Neuronal stem cell (in vitro differentiated cells): ENCODE results near the gene TPST2.
A peak's percentile ranks its signal among the peaks of the same experiment; 100 is the strongest.

Experiments used
- DNase-seq: peaks from one replicate; pipeline ENCODE4 v3.0.0-alpha.2; 2013; ENCODE audit warnings: low spot score
- H2AFZ ChIP-seq: one replicate; pipeline ENCODE4 v1.6.1; 2013; ENCODE audit warnings: mild to moderate bottlenecking, low read length, inconsistent platforms
- H2AK5ac ChIP-seq: 2 replicates; pipeline ENCODE4 v1.6.1; 2013; ENCODE audit warnings: low read depth, mild to moderate bottlenecking, inconsistent platforms, low read length, moderate library complexity, mixed read lengths
- H2BK120ac ChIP-seq: 2 replicates; pipeline ENCODE4 v1.6.1; 2013; ENCODE audit warnings: low read depth, mild to moderate bottlenecking, inconsistent platforms, low read length, moderate library complexity, mixed read lengths
- H2BK12ac ChIP-seq: one replicate; pipeline ENCODE4 v1.6.1; 2013; ENCODE audit warnings: low read length, inconsistent platforms
- H2BK15ac ChIP-seq: 2 replicates; pipeline ENCODE4 v1.6.1; 2013; ENCODE audit warnings: mild to moderate bottlenecking, low read length, inconsistent platforms, mixed read lengths
- H2BK5ac ChIP-seq: one replicate; pipeline ENCODE4 v1.6.1; 2013; ENCODE audit warnings: inconsistent platforms, mild to moderate bottlenecking, low read length, moderate library complexity
- H3K14ac ChIP-seq: one replicate; pipeline ENCODE4 v1.6.1; 2013; ENCODE audit warnings: low read length, inconsistent platforms
- H3K18ac ChIP-seq: 2 replicates; pipeline ENCODE4 v1.6.1; 2013; ENCODE audit warnings: low read length, inconsistent platforms
- H3K23ac ChIP-seq: 2 replicates; pipeline ENCODE4 v1.6.1; 2013; ENCODE audit warnings: low read depth, mild to moderate bottlenecking, mixed read lengths, low read length, inconsistent platforms; ENCODE audit not compliant: poor library complexity
- H3K27ac ChIP-seq: replicated peaks from 3 replicates; pipeline ENCODE4 v1.5.1; 2013; ENCODE audit warnings: low read length, inconsistent platforms
- H3K27me3 ChIP-seq, 3 experiments: 2 replicates each; pipeline ENCODE4 v1.6.1; 2013; ENCODE audit warnings: low read length in 3 of 3, mild to moderate bottlenecking in 2 of 3, inconsistent platforms in 1 of 3, low read depth in 1 of 3, mixed read lengths in 1 of 3, moderate library complexity in 1 of 3; ENCODE audit not compliant: control insufficient read depth in 3 of 3, insufficient read depth in 3 of 3
- H3K36me3 ChIP-seq, 2 donors: replicated peaks in 1 of 2; 2 replicates each; pipeline ENCODE4 v1.6.1; 2013; ENCODE audit warnings: low read length in 2 of 2; ENCODE audit not compliant: control insufficient read depth in 2 of 2, insufficient read depth in 2 of 2
- H3K4ac ChIP-seq: 2 replicates; pipeline ENCODE4 v1.6.1; 2013; ENCODE audit warnings: inconsistent platforms, mild to moderate bottlenecking, low read length, moderate library complexity
- H3K4me1 ChIP-seq, 2 donors: 1 replicate in 1 of 2; 2 replicates in 1 of 2; pipeline ENCODE4 v1.6.1; 2013; ENCODE audit warnings: low read length in 2 of 2, low read depth in 1 of 2; ENCODE audit not compliant: control insufficient read depth in 2 of 2, insufficient read depth in 1 of 2
- H3K4me2 ChIP-seq: one replicate; pipeline ENCODE4 v1.6.1; 2013; ENCODE audit warnings: mild to moderate bottlenecking, low read length, inconsistent platforms; ENCODE audit not compliant: insufficient read depth, poor library complexity, severe bottlenecking
- H3K4me3 ChIP-seq, 2 donors: 2 replicates each; pipeline ENCODE4 v1.5.1; 2013; ENCODE audit warnings: low read length in 2 of 2, mild to moderate bottlenecking in 2 of 2, inconsistent platforms in 1 of 2, moderate library complexity in 1 of 2
- H3K79me1 ChIP-seq: one replicate; pipeline ENCODE4 v1.6.1; 2013; ENCODE audit warnings: low read depth, mild to moderate bottlenecking, inconsistent platforms, low read length, moderate library complexity
- H3K9ac ChIP-seq: one replicate; pipeline ENCODE4 v1.6.1; 2013; ENCODE audit warnings: mild to moderate bottlenecking, low read depth, low read length, inconsistent platforms; ENCODE audit not compliant: poor library complexity
- H3K9me3 ChIP-seq, 2 donors: replicated peaks in 1 of 2; 2 replicates each; pipeline versions ENCODE3 to v1.6.1; 2013; ENCODE audit warnings: low read length in 2 of 2, mild to moderate bottlenecking in 2 of 2, inconsistent platforms in 1 of 2, low read depth in 1 of 2, mixed read lengths in 1 of 2, moderate library complexity in 1 of 2; ENCODE audit not compliant: control insufficient read depth in 2 of 2, insufficient read depth in 1 of 2
- H4K8ac ChIP-seq: one replicate; pipeline ENCODE4 v1.6.1; 2013; ENCODE audit warnings: low read depth, mild to moderate bottlenecking, inconsistent platforms, low read length, moderate library complexity
- H4K91ac ChIP-seq: one replicate; pipeline ENCODE4 v1.6.1; 2013; ENCODE audit warnings: low read length, low read depth, mild to moderate bottlenecking, inconsistent platforms; ENCODE audit not compliant: poor library complexity
- WGBS, 2 donors: extraction: QIAGEN DNeasy Blood & Tissue Kit; methylation state at CpG; one replicate each; pipeline ENCODE4 v1.1.7; 2013; ENCODE audit warnings: missing lambda C conversion rate in 2 of 2, mixed read lengths in 1 of 2; ENCODE audit not compliant: insufficient read length in 2 of 2, insufficient replicate concordance in 1 of 2; ENCODE audit errors: extremely low coverage in 2 of 2; 5-methylcytosine and 5-hydroxymethylcytosine counted together

Gene TPST2

DNA sequence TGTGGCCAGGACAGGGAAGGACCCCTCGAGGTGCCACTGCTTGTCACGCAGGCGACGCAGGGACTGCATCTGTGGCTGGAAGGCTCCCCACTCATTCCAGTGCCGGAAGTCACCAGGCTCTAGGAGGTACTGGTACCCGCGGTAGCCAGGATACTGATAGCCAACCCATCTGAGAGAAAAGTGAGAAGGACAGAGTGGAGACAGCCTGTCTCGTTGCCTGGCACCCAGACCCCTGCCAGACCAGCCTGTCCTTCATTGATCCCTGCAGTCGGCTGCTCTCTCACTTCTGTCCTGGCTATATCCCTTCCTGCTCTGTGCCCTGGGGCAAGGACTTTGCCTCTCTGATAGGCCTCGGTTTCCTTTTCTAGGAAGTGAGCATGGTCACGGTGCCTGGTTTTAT, 9.6 kb upstream of the TPST2 start:
- Histone ChIP-seq H2BK5ac (no peak overlapping the region), H2AK5ac (no peak overlapping the region), H4K8ac (no peak overlapping the region), H3K9ac (no peak overlapping the region), H3K27ac (no peak overlapping the region), H3K14ac (no peak overlapping the region), H4K91ac (no peak overlapping the region), H3K4me3 (no peak overlapping the region), H3K79me1 (no peaks in the 10 kb centered on the region), H3K18ac (no peak overlapping the region), H3K4me2 (no peak overlapping the region), H3K27me3 (no peaks in the 10 kb centered on the region), H2BK15ac (no peak overlapping the region), H2BK12ac (no peak overlapping the region), H2BK120ac (no peak overlapping the region), H3K9me3 (no peaks in the 10 kb centered on the region), H2AFZ (no peak overlapping the region), H3K23ac (peak overlapping the region; percentile 12), H3K36me3 (no peaks in the 10 kb centered on the region), H3K4me1 (peaks cover 0 to 6% of the 10 kb centered on the region in 2 donors), H3K4ac (no peak overlapping the region)
- DNase-seq = no peak
- no CpG with 5 or more reads among the region's 11 CpGs for WGBS, 2 donors

DNA sequence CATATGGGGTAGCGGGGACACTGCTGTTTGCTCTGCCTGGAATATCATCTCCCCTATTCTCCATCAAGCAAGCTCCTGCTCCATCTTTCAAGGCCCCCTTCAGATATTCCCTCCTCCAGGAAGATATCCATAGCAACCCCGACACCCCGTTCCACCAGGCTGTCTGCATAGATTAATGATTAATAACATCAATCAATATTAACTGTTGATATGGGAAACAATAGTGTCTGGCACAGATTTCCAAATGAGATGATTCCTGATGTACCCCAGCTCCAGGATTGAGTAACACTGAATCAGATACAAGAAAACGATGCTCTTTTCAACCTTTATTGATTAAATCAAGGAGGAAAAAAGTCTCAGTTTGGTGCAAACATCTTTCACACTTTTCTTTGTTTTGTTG, 7.5 kb upstream of the TPST2 start:
- H2BK15ac ChIP-seq = no peak overlapping the region
- WGBS, 2 donors = no CpG with 5 or more reads among the region's 4 CpGs
- no peaks in the 10 kb centered on the region for H3K79me1 ChIP-seq
- no peak overlapping the region for H3K4ac ChIP-seq
- no peak overlapping the region for H3K4me3 ChIP-seq
- no peak overlapping the region for H4K91ac ChIP-seq
- no peak overlapping the region for H3K9ac ChIP-seq
- no peak overlapping the region for H3K23ac ChIP-seq
- no peak overlapping the region for H2BK5ac ChIP-seq
- no peak overlapping the region for H3K27ac ChIP-seq
- no peak overlapping the region for H2AK5ac ChIP-seq
- H2BK12ac ChIP-seq = no peak overlapping the region
- H2BK120ac ChIP-seq = no peak overlapping the region
- no peak overlapping the region for H3K18ac ChIP-seq
- no peaks in the 10 kb centered on the region for H3K27me3 ChIP-seq
- H3K14ac ChIP-seq = no peak overlapping the region
- no peak overlapping the region for H2AFZ ChIP-seq
- H4K8ac ChIP-seq = no peak overlapping the region
- no peak overlapping the region for H3K4me2 ChIP-seq
- H3K4me1 ChIP-seq = peaks cover 0 to 6% of the 10 kb centered on the region in 2 donors
- no peak for DNase-seq
- no peaks in the 10 kb centered on the region for H3K9me3 ChIP-seq
- no peaks in the 10 kb centered on the region for H3K36me3 ChIP-seq

DNA sequence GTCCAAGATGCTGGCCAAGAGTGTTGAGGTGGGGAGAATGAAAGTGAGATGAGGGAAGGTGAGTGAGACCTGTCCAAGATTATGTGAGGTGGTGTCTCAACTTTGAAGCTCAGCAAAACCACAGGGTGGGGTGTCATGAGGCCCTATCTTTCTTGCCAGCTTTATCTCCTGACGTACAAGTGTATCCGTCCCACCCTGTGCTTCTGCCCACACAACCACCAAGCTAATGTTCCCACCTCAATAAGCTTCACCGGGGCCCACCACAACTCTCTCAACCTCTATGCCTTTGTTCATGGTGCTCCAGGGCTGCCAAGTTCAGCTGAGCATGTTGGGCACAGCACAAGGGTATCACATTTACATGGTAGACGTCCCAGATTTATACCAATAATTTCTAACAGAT, 7.1 kb upstream of the TPST2 start:
- Histone ChIP-seq H2BK15ac (no peak overlapping the region), H3K14ac (no peak overlapping the region), H3K36me3 (no peaks in the 10 kb centered on the region), H3K27me3 (no peaks in the 10 kb centered on the region), H3K23ac (no peak overlapping the region), H2AFZ (no peak overlapping the region), H4K8ac (no peak overlapping the region), H3K18ac (peak overlapping the region; percentile 32), H4K91ac (no peak overlapping the region), H3K4me3 (no peak overlapping the region), H3K9ac (no peak overlapping the region), H3K9me3 (no peaks in the 10 kb centered on the region), H2AK5ac (no peak overlapping the region), H2BK120ac (no peak overlapping the region), H3K27ac (no peak overlapping the region), H3K4me2 (no peak overlapping the region), H3K4me1 (peaks cover 0 to 6% of the 10 kb centered on the region in 2 donors), H3K4ac (no peak overlapping the region), H3K79me1 (no peaks in the 10 kb centered on the region), H2BK12ac (no peak overlapping the region), H2BK5ac (no peak overlapping the region)
- WGBS, 2 donors = no CpG with 5 or more reads among the region's 4 CpGs
- no peak for DNase-seq

DNA sequence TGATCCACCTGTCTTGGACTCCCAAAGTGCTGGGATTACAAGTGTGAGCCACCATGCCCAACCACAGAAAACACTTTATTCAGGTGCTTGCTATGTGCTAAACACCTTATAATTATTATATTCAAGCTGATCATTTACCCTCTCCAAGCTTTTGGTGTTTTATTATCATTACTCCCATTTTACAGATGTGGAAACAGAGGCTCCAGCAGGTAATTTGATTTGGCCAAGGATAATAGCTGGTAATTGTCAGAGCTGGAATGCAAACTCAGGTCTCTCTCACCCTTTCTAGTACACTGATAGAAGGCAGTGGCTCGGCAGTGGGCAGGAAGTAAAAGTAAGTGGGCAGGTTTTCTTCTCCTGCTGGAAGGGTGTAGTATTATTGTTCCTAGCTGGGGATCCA, 3.8 kb upstream of the TPST2 start:
- no CpG with 5 or more reads among the region's 1 CpG for WGBS, 2 donors
- H2BK5ac ChIP-seq = no peak overlapping the region
- no peak overlapping the region for H4K8ac ChIP-seq
- no peak overlapping the region for H3K27ac ChIP-seq
- H2BK120ac ChIP-seq = no peak overlapping the region
- H4K91ac ChIP-seq = no peak overlapping the region
- H3K79me1 ChIP-seq = peaks cover 6% of the 10 kb centered on the region
- no peak overlapping the region for H2BK15ac ChIP-seq
- no peaks in the 10 kb centered on the region for H3K9me3 ChIP-seq
- no peak overlapping the region for H3K9ac ChIP-seq
- no peak overlapping the region for H3K18ac ChIP-seq
- no peak overlapping the region for H3K14ac ChIP-seq
- H3K4me3 ChIP-seq = no peak overlapping the region
- no peak overlapping the region for H3K4me2 ChIP-seq
- H2AK5ac ChIP-seq = no peak overlapping the region
- no peak overlapping the region for H2AFZ ChIP-seq
- H3K4me1 ChIP-seq = peaks cover 0 to 5% of the 10 kb centered on the region in 2 donors
- H3K36me3 ChIP-seq = peaks cover 0 to under 1% of the 10 kb centered on the region in 2 donors
- no peaks in the 10 kb centered on the region for H3K27me3 ChIP-seq
- H3K23ac ChIP-seq = no peak overlapping the region
- no peak overlapping the region for H2BK12ac ChIP-seq
- DNase-seq = no peak
- H3K4ac ChIP-seq = no peak overlapping the region
